Activated naive CD8-positive, alpha-beta T cell treated with anti-CD3 and anti-CD28 coated beads, Interleukin-2, amount 10 ng/mL, durations not matched to agents 7 days and 5 days (primary cell): ENCODE data around the gene PPP1R8. TPM values are rescaled to one million over a fixed set of nuclear protein-coding genes. Genes with fewer than 3 reads are reported as not detected.
"Not testable (repeated sequence)": the region's sequence is repeated elsewhere in the genome, so short reads cannot be mapped to it uniquely, and the experiment has no call there.

Experiments used
- ATAC-seq: fragments of 150-1000 bp; cut with Tn5 transposase; one replicate; pipeline ENCODE4 v1.10.0; 2021; ENCODE audit warnings: low read depth, moderate library complexity
- POLR2A ChIA-PET: fragments of 350-600 bp; sonication (Branson Sonifier 250); formaldehyde crosslinking; loops from one replicate; lab custom pipeline; 2021; ENCODE audit warnings: antibody characterized with exemption; lab: Charles Lee
- DNase-seq: peaks from one replicate; pipeline ENCODE4 v3.0.0; 2021
- H3K27ac Mint-ChIP-seq: one replicate; pipeline ENCODE4 v1.8.0; 2022; ENCODE audit warnings: mild to moderate bottlenecking, mixed read lengths
- H3K27me3 Mint-ChIP-seq: one replicate; pipeline ENCODE4 v1.8.0; 2022; ENCODE audit warnings: mild to moderate bottlenecking, moderate library complexity, mixed read lengths
- H3K36me3 Mint-ChIP-seq: one replicate; pipeline ENCODE4 v1.8.0; 2021; ENCODE audit warnings: mild to moderate bottlenecking, mixed read lengths
- H3K4me1 Mint-ChIP-seq: one replicate; pipeline ENCODE4 v1.8.0; 2021; ENCODE audit warnings: mixed read lengths
- H3K4me3 Mint-ChIP-seq: one replicate; pipeline ENCODE4 v1.8.0; 2022; ENCODE audit warnings: mild to moderate bottlenecking, moderate library complexity, mixed read lengths
- H3K9me3 Mint-ChIP-seq: one replicate; pipeline ENCODE4 v1.8.0; 2021; ENCODE audit warnings: mixed read lengths
- total RNA-seq, 2 experiments: library from RNA; stranded (reverse); gene quantifications; one replicate each; pipeline ENCODE4 v1.2.3, GENCODE V29; 2021

The PPP1R8 gene
- total RNA-seq, 2 experiments from 2014 or later = 52.9 to 54.4 TPM

DNA sequence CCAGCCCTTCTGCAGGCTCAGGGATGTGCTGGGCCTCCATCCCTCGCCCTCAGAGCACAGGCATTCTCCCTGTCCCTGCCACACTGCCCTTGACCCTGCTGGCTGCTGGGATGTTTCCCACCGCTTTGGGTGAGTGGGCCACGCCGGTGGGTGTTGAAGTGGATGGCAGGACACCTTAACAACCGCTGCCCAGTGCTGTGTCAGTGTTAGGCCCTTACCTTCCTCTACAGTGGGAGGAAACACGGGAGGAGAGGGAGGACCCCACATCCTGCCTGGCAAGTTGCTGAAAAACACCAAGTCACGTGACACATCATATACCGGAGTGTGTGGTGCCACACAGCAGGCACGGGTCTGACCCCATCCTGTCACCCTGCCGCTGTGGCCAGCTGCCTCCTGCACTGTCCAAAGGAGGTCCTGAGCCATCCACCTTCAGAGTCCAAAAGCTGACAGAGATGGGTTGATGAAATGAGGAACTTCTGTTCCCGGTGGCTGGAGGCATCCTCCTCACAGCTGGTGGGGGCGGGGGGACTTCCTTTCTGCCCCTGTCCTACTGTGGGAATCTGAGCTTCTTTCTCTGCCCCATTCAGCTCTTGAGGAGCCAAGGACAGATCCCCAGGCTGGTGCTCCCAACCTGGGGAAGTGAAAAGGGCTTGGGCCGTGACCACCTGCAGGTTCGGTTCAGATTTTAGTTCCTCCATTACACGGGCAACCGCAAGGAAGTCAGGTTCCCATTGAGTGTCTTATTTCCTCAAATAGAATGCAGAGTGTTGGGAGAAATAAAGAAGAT, 38.5 kb downstream of the PPP1R8 start:
- ATAC-seq (peak; percentile 70), DNase-seq (peak; percentile 73)
- H3K4me3 Mint-ChIP-seq = peak overlapping the region; percentile 67
- no peaks in the 10 kb centered on the region for H3K27me3 Mint-ChIP-seq
- peaks cover 34% of the 10 kb centered on the region for H3K4me1 Mint-ChIP-seq
- peak overlapping the region; percentile 92 for H3K27ac Mint-ChIP-seq
- POLR2A ChIA-PET = interaction anchor here (1.0 kb wide), 1 partner anchor 18 kb away, joined by 4 read pairs; no protein-coding TSS in a partner anchor
- no peaks in the 10 kb centered on the region for H3K9me3 Mint-ChIP-seq
- H3K36me3 Mint-ChIP-seq = peaks cover 3% of the 10 kb centered on the region

DNA sequence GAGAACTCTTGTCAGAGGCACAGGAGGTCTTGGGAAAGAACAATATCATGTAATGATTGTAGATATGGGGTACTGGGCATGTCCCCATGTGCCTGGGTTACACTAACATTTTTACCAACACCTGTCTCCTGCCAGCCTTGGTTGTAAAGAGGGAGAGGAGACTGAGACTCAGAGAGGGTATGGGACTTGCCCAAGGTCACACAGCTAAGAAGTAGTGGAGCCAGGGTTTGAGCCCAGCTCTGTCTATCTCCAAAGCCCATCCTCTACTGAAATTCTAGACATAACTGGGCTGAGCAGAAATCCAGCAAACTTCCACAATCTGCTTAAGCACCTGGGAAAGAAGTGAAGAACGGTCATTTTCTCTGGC, 39.1 kb downstream of the PPP1R8 start:
- H3K4me3 Mint-ChIP-seq = peak overlapping the region; percentile 67
- no peaks in the 10 kb centered on the region for H3K27me3 Mint-ChIP-seq
- H3K36me3 Mint-ChIP-seq = peaks cover 3% of the 10 kb centered on the region
- DNase-seq (peak; percentile 23), ATAC-seq (no peak)
- H3K9me3 Mint-ChIP-seq = no peaks in the 10 kb centered on the region
- peak overlapping the region; percentile 92 for H3K27ac Mint-ChIP-seq
- POLR2A ChIA-PET = interaction anchor here (1.0 kb wide), 1 partner anchor 18 kb away, joined by 4 read pairs; no protein-coding TSS in a partner anchor
- H3K4me1 Mint-ChIP-seq = peaks cover 31% of the 10 kb centered on the region

DNA sequence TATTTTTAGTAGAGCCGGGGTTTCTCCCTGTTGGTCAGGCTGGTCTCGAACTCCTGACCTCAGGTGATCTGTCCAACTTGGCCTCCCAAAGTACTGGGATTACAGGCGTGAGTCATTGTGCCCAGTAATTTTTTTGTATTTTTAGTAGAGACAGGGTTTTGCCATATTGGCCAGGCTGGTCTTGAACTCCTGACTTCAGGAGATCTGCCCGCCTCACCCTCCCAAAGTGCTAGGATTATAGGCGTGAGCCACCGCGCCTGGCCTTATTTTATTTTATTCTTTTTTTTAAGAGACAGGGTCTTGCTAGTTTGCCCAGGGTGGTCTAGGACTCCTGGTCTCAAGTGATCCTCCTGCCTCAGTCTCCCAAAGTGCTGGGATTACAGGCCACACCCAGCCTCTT, 40.5 kb downstream of the PPP1R8 start:
- H3K27ac Mint-ChIP-seq, ATAC-seq, H3K36me3 Mint-ChIP-seq, H3K4me3 Mint-ChIP-seq, H3K9me3 Mint-ChIP-seq, H3K27me3 Mint-ChIP-seq, POLR2A ChIA-PET, DNase-seq: not testable (repeated sequence)
- peaks cover 36% of the 10 kb centered on the region for H3K4me1 Mint-ChIP-seq

DNA sequence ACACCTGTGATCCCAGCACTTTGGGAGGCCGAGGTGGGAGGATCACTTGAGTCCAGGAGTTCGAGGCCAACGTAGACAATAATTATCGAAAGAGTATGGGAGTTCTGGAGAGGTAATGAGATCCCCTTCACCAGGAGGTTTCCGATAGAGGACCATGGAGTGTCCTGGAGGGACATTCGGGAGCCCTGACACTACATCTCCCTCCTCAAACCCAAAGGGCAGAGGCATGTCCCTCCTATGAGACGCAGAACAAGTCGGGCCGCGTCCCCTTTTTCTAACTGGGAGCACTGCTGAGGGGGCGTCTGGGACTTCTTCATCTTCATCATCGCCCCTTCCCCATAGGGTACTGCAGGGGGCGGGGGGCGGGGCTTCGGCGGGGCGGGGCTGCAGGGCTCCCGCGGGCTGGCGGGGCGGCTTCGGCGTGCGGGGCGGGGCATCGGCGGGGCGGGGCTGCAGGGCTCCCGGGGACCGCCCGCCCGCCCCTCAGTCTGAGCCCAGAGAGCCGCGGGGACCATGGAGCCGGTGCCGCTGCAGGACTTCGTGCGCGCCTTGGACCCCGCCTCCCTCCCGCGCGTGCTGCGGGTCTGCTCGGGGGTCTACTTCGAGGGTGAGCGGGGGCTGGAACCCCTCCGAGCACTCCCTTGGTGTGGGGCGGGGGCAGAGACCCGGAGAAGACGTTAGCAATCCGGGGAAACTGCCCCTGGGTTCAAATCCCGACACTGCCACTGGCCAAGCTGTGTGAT, 41.6 kb downstream of the PPP1R8 start, which contains the start of gene THEMIS2:
THEMIS2 (plus strand) TSS at position 486 of the 743 bp plus-strand sequence; CDS start at position 514, 28 bp downstream.
- POLR2A ChIA-PET = interaction anchor here (1.1 to 1.4 kb wide), 3 partner anchors 8 to 15 kb away, joined by 3 to 13 read pairs (median 3); no protein-coding TSS in a partner anchor
- peak; percentile 84 for DNase-seq

DNA sequence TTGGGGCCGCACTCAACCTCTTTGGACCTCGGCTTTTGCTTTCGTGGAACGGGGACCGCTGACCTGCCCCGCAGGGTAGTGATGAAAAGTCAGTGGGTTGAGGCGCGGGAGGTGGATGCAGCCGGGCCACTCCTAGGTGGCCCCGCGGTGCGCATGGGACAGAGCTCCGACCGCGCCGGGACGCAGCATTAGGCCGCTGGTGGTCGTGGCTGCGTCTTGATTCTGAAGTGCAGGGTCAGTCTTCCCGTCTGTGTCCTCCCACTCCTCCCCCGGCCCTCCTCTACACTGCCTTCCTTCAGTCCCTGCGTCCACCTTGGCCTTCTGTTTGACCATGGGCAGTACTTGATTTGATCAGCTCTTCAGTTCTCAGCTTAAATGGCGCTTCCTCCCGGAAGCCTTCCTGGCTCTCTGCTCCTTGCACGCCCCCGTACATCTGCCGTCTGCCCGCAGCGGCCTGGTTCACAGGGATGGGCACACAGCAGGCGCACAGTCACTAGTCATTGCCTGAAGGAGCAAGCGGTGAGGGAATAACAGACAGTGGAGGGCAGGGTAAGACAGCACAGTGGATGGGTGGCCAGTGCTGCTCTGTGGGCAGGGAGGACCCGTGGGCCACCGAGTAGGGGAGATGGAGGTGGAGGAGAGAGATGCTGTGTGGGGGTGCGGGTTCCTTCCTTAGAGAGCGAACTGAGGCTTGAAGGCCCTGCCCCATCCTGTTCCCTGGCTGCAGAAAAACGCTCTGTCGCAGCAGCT, 42.4 kb downstream of the PPP1R8 start:
- H3K9me3 Mint-ChIP-seq = no peaks in the 10 kb centered on the region
- peaks cover 34% of the 10 kb centered on the region for H3K4me1 Mint-ChIP-seq
- H3K4me3 Mint-ChIP-seq = peak overlapping the region; percentile 95
- peak; percentile 61 for DNase-seq
- peak; percentile 30 for ATAC-seq
- peak overlapping the region; percentile 90 for H3K27ac Mint-ChIP-seq
- peaks cover 14% of the 10 kb centered on the region for H3K36me3 Mint-ChIP-seq
- POLR2A ChIA-PET = interaction anchor here (0.6 to 1.4 kb wide), 4 partner anchors 9 to 42 kb away, joined by 3 to 13 read pairs (median 3); partner anchors contain the start of gene PPP1R8
- H3K27me3 Mint-ChIP-seq = no peaks in the 10 kb centered on the region

More for the DNA sequence above, 41.6 kb downstream of the PPP1R8 start, which contains the start of gene THEMIS2:
- peak within 1 kb of the TSS; percentile 95 for H3K4me3 Mint-ChIP-seq
- H3K27ac Mint-ChIP-seq = peak within 1 kb of the TSS; percentile 90
- H3K4me1 Mint-ChIP-seq = peaks cover 33% of the 10 kb centered on the region
- H3K9me3 Mint-ChIP-seq = no peaks in the 10 kb centered on the region
- ATAC-seq = peak; percentile 71
- no peaks in the 10 kb centered on the region for H3K27me3 Mint-ChIP-seq
- peaks cover 12% of the 10 kb centered on the region for H3K36me3 Mint-ChIP-seq

DNA sequence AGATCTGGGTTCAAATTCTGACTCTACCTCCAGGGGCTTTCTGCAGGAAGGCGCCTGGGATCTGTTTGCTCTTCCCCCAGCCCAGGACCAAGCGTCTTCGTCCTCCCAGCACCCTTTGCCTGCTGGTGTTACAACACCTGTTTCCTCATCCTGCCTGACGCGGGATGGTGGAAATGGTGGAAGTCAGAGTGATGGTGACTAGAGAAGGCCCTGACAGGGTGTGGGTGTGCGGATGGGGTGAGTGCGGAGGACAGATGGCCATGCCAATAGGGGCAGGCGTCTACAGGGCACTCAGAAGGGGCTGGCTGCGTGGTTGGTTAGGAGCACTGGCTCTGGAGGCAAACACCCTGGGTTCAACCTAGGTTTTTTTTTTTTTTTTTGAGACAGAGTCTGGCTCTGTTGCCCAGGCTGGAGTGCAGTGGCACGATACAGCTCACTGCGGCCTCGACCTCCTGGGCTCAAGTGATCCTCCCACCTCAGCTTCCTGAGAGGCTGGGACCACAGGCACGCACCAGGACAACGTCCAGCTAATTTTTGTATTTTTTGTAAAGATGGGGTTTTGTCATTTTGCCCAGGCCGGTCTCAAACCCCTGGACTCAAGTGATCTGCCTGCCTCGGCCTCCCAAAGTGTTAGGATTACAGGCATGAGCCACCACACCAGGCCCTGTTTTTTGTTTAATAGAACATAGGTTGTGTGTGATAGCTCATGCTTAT, 43.2 kb downstream of the PPP1R8 start:
- POLR2A ChIA-PET = interaction anchor here (1.4 kb wide), 2 partner anchors 10 to 13 kb away, joined by 4 to 13 read pairs; no protein-coding TSS in a partner anchor
- Mint-ChIP-seq H3K4me3 (peak overlapping the region; percentile 95), H3K27me3 (no peaks in the 10 kb centered on the region), H3K4me1 (peaks cover 32% of the 10 kb centered on the region), H3K27ac (peak overlapping the region; percentile 79), H3K9me3 (no peaks in the 10 kb centered on the region), H3K36me3 (peaks cover 22% of the 10 kb centered on the region)
- no peak for DNase-seq
- no peak for ATAC-seq

DNA sequence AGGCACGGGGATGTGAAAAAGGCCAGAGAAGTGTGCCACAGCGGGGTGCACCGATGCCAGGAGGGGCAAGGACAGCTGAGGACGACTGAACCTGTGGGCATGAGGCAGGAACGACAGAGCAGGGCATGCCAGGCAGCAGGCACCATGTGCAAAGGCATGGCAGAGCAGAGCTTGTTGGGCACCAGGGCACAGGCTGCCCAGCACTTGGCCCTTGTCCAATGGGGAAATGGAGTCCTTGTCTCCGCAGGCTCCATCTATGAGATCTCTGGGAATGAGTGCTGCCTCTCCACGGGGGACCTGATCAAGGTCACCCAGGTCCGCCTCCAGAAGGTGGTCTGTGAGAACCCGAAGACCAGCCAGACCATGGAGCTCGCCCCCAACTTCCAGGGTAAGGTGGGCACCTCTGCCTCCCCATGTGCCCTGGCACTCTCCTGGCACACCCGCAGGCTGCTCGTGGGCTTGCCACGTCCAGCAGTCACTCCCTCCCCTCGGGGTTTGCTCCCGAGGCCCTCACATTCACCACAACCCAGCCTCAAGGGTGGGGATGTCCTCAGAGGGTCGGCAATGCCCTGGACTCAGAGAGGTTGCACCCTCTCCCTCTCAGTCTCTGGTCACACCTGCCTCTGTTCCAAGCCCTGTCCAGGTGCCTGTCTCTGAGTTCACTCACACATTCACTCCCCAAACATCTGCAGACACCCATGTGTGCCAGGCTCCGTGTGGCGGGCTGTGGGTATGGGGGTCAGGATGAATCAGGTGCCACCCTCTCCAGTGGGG, 45.9 kb downstream of the PPP1R8 start:
- H3K4me3 Mint-ChIP-seq = no peak overlapping the region
- no peaks in the 10 kb centered on the region for H3K9me3 Mint-ChIP-seq

DNA sequence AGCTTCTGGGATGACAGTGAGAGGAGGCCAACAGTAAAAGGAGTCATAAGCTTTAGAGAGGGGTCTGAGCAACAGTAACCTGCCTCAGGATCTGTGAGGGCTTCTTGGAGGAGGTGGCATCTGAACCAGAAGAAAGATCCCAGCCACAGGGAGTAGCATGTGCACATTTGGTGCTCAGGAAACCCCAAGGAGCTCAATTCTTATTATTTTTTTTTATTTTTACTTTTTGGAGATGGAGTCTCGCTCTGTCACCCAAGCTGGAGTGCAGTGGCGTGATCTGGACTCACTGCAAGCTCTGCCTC, 46.5 kb downstream of the PPP1R8 start:
- DNase-seq (no peak), ATAC-seq (no peak)
- no peak overlapping the region for H3K4me3 Mint-ChIP-seq
- POLR2A ChIA-PET = interaction anchor here (0.7 to 1.2 kb wide), 2 partner anchors 9 to 24 kb away, joined by 3 to 4 read pairs; no protein-coding TSS in a partner anchor
- H3K9me3 Mint-ChIP-seq = no peaks in the 10 kb centered on the region
- H3K27ac Mint-ChIP-seq = no peak overlapping the region
- no peaks in the 10 kb centered on the region for H3K27me3 Mint-ChIP-seq
- H3K4me1 Mint-ChIP-seq = peaks cover 20% of the 10 kb centered on the region
- peaks cover 27% of the 10 kb centered on the region for H3K36me3 Mint-ChIP-seq

More for the DNA sequence above, 45.9 kb downstream of the PPP1R8 start:
- ATAC-seq (no peak), DNase-seq (peak; percentile 19)
- H3K4me1 Mint-ChIP-seq = peaks cover 23% of the 10 kb centered on the region
- H3K27ac Mint-ChIP-seq = peak overlapping the region; percentile 51
- POLR2A ChIA-PET = interaction anchor here (0.7 kb wide), 1 partner anchor 25 kb away, joined by 3 read pairs; no protein-coding TSS in a partner anchor
- peaks cover 27% of the 10 kb centered on the region for H3K36me3 Mint-ChIP-seq
- no peaks in the 10 kb centered on the region for H3K27me3 Mint-ChIP-seq

DNA sequence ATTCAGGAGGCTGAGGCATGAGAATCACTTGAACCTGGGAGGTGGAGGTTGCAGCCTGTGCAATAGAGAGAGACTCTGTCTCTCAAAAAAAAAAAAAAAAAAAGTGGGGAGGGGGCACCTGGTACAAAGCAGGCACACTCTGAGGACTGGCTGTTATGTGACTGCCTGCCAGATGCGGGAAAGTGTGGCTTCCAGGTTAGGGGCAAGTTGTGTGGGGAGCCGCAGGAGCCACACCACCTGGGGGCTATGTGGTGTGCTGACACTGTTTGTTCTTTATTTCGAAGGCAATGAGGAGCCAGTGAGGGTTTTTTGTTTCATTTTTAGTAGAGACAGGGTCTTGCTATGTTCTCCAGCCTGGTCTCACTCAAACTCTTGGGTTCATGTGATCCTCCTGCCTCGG, 47.5 kb downstream of the PPP1R8 start:
- peaks cover 25% of the 10 kb centered on the region for H3K36me3 Mint-ChIP-seq
- ATAC-seq (peak; percentile 20), DNase-seq (peak; percentile 47)
- peak overlapping the region; percentile 44 for H3K4me3 Mint-ChIP-seq
- H3K27ac Mint-ChIP-seq = peak overlapping the region; percentile 63
- no peaks in the 10 kb centered on the region for H3K27me3 Mint-ChIP-seq
- no peaks in the 10 kb centered on the region for H3K9me3 Mint-ChIP-seq
- POLR2A ChIA-PET = interaction anchor here (0.6 to 1.2 kb wide), 2 partner anchors 8 to 59 kb away, joined by 3 to 4 read pairs; no protein-coding TSS in a partner anchor
- H3K4me1 Mint-ChIP-seq = peaks cover 19% of the 10 kb centered on the region

DNA sequence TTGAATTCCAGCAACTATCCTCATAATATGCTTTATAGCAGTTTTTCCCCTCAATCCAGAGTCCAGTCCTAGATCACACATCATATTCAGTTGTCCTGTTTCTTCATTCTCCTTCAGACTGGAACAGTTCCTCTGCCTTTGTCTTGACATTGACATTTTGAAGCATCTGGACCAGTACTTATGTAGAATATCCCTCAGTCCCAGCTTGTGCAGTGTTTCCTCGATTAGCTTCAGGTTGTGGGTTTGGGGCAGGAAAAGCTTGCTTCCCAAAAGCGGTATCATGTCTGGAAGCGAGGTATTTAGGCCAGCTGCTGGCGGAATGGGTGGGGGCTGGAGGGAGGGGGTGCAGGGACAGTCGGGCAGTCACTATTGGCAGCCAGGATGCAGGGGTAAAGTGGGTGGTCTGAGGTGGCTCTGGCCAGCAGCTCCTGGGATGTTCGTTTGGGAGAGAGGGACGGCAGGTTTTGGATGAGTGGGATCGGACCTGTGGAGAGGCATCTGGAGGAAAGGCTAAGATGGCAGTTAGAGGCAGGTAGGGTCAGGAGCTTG, 48.3 kb downstream of the PPP1R8 start:
- no peak for DNase-seq
- Mint-ChIP-seq H3K4me3 (no peak overlapping the region), H3K27ac (no peak overlapping the region), H3K9me3 (no peaks in the 10 kb centered on the region), H3K27me3 (no peaks in the 10 kb centered on the region), H3K4me1 (peaks cover 15% of the 10 kb centered on the region), H3K36me3 (peaks cover 29% of the 10 kb centered on the region)
- POLR2A ChIA-PET = no interaction called here
- ATAC-seq = no peak

DNA sequence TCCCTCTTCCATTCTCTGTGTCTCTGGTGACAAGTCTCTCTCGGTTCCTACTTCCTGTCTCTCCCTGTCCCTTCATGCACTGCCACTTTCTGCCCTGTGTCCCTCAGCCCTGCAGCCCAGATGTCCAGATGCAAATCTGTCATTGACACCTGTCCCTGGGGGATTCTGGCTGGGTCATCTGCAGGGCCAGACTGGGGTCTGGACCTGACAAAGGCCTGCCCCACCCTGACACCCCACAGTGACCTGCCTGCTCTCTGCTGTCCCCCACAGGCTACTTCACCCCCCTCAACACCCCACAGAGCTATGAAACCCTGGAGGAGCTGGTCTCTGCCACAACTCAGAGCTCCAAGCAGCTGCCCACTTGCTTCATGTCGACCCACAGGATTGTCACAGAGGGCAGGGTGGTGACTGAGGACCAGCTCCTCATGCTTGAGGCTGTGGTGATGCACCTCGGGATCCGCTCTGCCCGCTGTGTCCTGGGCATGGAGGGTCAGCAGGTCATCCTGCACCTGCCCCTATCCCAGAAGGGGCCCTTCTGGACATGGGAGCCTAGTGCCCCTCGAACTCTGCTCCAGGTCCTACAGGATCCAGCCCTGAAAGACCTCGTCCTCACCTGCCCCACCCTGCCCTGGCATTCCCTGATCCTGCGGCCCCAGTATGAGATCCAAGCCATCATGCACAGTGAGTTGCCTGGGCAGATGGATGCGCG, 48.9 kb downstream of the PPP1R8 start:
- Mint-ChIP-seq H3K36me3 (peaks cover 35% of the 10 kb centered on the region), H3K27me3 (no peaks in the 10 kb centered on the region), H3K4me3 (no peak overlapping the region), H3K9me3 (no peaks in the 10 kb centered on the region), H3K4me1 (peaks cover 19% of the 10 kb centered on the region), H3K27ac (no peak overlapping the region)
- ATAC-seq (no peak), DNase-seq (no peak)
- POLR2A ChIA-PET = no interaction called here
